Hepatocyte (in vitro differentiated cells): ENCODE results near the gene PDE4D. TPM values are rescaled to one million over a fixed set of nuclear protein-coding genes. Genes with fewer than 3 reads are reported as not detected.

Experiments used
- DNase-seq: peaks from one replicate; pipeline ENCODE4 v3.0.0-alpha.2; 2016; ENCODE audit warnings: low spot score
- H2AFZ ChIP-seq: fragments of 200-600 bp; sonication (generic); 2 replicates; pipeline ENCODE4 v1.6.0; 2016; ENCODE audit warnings: antibody characterized with exemption, mild to moderate bottlenecking
- H3K27ac ChIP-seq: fragments of 200-600 bp; sonication (generic); 2 replicates; pipeline ENCODE4 v1.5.1; 2016; ENCODE audit warnings: mild to moderate bottlenecking
- H3K27me3 ChIP-seq: fragments of 200-600 bp; sonication (generic); 2 replicates; pipeline ENCODE4 v1.6.1; 2016
- H3K36me3 ChIP-seq: fragments of 200-600 bp; sonication (generic); replicated peaks from 2 replicates; pipeline ENCODE4 v1.5.1; 2016; ENCODE audit warnings: low read depth; ENCODE audit not compliant: insufficient read depth
- H3K4me1 ChIP-seq: fragments of 200-600 bp; sonication (generic); 2 replicates; pipeline ENCODE4 v1.5.1; 2016; ENCODE audit warnings: mild to moderate bottlenecking, moderate library complexity; ENCODE audit not compliant: insufficient read depth
- H3K4me2 ChIP-seq: fragments of 200-600 bp; sonication (generic); 2 replicates; pipeline ENCODE4 v1.6.0; 2016
- H3K4me3 ChIP-seq: fragments of 200-600 bp; sonication (generic); 2 replicates; pipeline ENCODE4 v1.5.1; 2016; ENCODE audit warnings: mild to moderate bottlenecking
- H3K79me2 ChIP-seq: fragments of 200-600 bp; sonication (generic); 2 replicates; pipeline ENCODE4 v1.6.0; 2017; ENCODE audit warnings: mild to moderate bottlenecking
- H3K9me2 ChIP-seq: fragments of 200-600 bp; sonication (generic); replicated peaks from 2 replicates; pipeline ENCODE4 v1.6.0; 2017; ENCODE audit warnings: mild to moderate bottlenecking; ENCODE audit not compliant: insufficient read depth
- H3K9me3 ChIP-seq: fragments of 200-600 bp; sonication (generic); 2 replicates; pipeline ENCODE4 v1.5.1; 2016; ENCODE audit warnings: low read depth, mild to moderate bottlenecking
- H4K20me1 ChIP-seq: fragments of 200-600 bp; sonication (generic); 2 replicates; pipeline ENCODE4 v1.6.0; 2016; ENCODE audit warnings: mild to moderate bottlenecking; ENCODE audit not compliant: insufficient read depth, poor library complexity, severe bottlenecking
- EZH2 ChIP-seq: fragments of 200-600 bp; sonication (generic); IDR thresholded peaks from 2 replicates; pipeline ENCODE4 v1.6.1; 2016; ENCODE audit warnings: antibody characterized with exemption, mild to moderate bottlenecking, borderline replicate concordance
- EZH2phosphoT487 ChIP-seq: fragments of 200-600 bp; sonication (generic); IDR thresholded peaks from one replicate; pipeline ENCODE4 v1.6.1; 2018; ENCODE audit warnings: antibody characterized with exemption, mild to moderate bottlenecking, low read depth, moderate library complexity; ENCODE audit not compliant: unreplicated experiment, severe bottlenecking
- WGBS: methylation state at CpG from one replicate; pipeline ENCODE4 v1.1.6; 2016; ENCODE audit warnings: low lambda C conversion rate; ENCODE audit errors: missing lambda C conversion rate; 5-methylcytosine and 5-hydroxymethylcytosine counted together
- polyA plus RNA-seq: library from polyadenylated mRNA; unstranded; fragments of >200 nt; fragmentation: Nextera tagmentation; extraction: Ambion mirVana; gene quantifications from 2 replicates; pipeline ENCODE4 v1.2.1, GENCODE V29; 2016
- total RNA-seq: library from RNA; depleted of rRNA; stranded (reverse); fragments of >200 nt; gene quantifications from 2 replicates; pipeline ENCODE4 v1.2.3, GENCODE V29; 2014
- TF ChIP-seq, protein P1 (sequence below): fragments of 200-600 bp; sonication (generic); IDR thresholded peaks from 2 replicates; pipeline ENCODE4 v1.5.1; 2016; ENCODE audit warnings: antibody characterized with exemption, mild to moderate bottlenecking; ENCODE audit not compliant: poor library complexity

Gene PDE4D
- total and polyA plus RNA-seq, 2 experiments from 2014 or later = 14.5 to 45.2 TPM

DNA sequence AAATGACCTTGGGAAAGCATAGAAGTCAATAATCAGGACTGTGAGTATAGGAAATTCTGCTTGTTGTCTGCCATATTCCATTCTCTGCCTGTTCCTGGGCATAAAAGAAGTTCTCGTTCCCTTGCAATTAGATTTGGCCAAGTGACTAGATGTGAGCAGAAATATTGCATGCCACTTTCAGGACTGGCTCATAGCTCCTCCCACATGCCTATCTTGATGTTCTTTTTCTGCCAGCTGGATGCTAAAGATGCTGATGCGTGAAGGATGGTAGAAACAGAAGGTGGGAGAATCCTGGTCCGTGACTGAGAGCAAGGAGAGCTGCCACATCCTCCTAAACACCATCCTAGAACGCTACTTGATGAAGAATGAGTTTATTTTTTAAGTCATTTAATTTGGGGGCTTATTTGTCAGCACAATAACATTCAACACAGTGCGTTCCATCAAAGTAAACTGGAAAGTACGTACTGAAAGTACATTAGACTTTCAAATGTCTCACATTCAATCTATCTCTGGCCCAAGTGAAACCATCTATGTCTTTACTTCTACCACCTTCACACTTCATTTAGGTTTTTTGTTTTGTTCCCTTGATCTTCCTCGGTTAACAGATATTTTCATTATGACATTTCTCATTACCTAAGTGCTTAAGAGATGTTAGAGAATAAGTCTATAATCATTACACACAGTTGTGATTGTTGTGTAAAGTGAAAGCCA lies 662.1 kb downstream of the PDE4D start:
- Histone ChIP-seq H3K4me3 (no peak overlapping the region), H3K4me1 (no peaks in the 10 kb centered on the region), H3K9me3 (no peaks in the 10 kb centered on the region), H4K20me1 (no peaks in the 10 kb centered on the region), H3K79me2 (peaks cover 2% of the 10 kb centered on the region), H3K4me2 (no peak overlapping the region), H3K27me3 (no peaks in the 10 kb centered on the region), H3K27ac (no peak overlapping the region), H3K36me3 (no peaks in the 10 kb centered on the region), H2AFZ (no peak overlapping the region), H3K9me2 (no peaks in the 10 kb centered on the region)
- 95% methylated on average over 7 of the region's 7 CpGs for WGBS
- DNase-seq = no peak
- TF ChIP-seq, protein P1, sequence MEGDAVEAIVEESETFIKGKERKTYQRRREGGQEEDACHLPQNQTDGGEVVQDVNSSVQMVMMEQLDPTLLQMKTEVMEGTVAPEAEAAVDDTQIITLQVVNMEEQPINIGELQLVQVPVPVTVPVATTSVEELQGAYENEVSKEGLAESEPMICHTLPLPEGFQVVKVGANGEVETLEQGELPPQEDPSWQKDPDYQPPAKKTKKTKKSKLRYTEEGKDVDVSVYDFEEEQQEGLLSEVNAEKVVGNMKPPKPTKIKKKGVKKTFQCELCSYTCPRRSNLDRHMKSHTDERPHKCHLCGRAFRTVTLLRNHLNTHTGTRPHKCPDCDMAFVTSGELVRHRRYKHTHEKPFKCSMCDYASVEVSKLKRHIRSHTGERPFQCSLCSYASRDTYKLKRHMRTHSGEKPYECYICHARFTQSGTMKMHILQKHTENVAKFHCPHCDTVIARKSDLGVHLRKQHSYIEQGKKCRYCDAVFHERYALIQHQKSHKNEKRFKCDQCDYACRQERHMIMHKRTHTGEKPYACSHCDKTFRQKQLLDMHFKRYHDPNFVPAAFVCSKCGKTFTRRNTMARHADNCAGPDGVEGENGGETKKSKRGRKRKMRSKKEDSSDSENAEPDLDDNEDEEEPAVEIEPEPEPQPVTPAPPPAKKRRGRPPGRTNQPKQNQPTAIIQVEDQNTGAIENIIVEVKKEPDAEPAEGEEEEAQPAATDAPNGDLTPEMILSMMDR = no peak
- TF ChIP-seq EZH2 = no peak
- TF ChIP-seq EZH2phosphoT487 = no peak

DNA sequence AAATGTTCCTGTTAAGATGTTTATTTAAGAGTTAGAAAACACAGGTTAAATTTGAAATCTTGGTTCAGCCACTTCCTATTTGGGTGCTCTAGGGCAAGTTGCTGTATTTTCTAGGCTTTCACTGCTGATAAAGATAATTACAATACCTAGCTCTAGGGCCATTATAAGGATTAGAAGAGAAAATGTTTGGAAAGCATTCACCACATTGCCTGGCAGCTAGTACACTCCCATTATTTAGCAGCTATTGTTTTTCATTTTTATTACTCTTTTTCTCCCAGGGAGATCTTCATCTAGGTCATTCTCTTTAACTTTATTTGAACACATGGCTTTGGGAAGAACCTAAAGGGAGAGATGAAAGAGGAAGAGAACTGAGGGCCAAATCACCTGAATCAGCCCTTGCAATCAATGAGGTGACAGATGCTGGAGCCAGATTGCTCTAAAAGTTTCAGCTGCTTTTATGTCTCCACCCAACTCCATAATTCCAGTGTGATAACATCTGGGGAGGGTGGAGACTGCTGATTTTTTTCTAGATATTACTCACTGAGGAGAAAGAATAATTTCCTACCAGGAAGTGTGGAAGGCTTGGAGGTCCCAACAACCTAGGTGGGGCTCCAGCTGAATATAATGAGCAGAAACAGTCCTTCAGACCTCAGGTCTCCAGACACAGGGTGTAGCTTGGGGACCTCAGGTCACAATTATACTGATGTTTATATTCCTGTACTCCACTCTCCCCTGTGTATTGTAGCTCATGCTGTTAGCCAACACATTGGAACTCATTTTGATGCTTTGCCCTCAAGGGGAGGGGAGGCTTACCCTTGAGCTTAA lies 670.6 kb downstream of the PDE4D start:
- H2AFZ ChIP-seq = no peak overlapping the region
- H3K36me3 ChIP-seq = no peaks in the 10 kb centered on the region
- no peaks in the 10 kb centered on the region for H3K27me3 ChIP-seq
- H3K4me2 ChIP-seq = no peak overlapping the region
- H3K27ac ChIP-seq = no peak overlapping the region
- no peaks in the 10 kb centered on the region for H3K4me1 ChIP-seq
- H4K20me1 ChIP-seq = no peaks in the 10 kb centered on the region
- no peaks in the 10 kb centered on the region for H3K9me2 ChIP-seq
- no peak for DNase-seq
- no peaks in the 10 kb centered on the region for H3K79me2 ChIP-seq
- no peak overlapping the region for H3K4me3 ChIP-seq
- peaks cover 6% of the 10 kb centered on the region for H3K9me3 ChIP-seq
- no peak for TF ChIP-seq EZH2phosphoT487
- TF ChIP-seq EZH2 = no peak
- TF ChIP-seq, protein P1 = no peak

DNA sequence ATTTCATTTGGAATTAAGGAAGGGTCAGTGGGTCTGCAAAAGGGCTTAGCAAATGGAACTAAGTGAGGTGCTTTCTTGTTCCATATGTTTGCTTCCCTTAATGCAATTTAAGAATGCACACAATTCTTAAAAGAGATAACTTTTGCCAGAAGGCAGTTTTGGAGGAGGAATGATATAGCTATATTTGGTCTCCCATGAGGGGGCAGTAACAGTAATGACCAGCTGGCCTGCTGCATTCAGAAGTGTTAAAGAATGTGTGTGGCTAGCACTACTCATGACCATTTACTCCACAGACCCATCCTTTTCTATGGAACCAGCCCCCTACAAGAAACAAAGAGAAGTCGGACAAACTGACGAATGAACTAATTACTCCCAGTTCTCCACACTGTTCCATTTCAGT lies 671.8 kb downstream of the PDE4D start:
- H3K4me1 ChIP-seq = no peaks in the 10 kb centered on the region
- H2AFZ ChIP-seq = no peak overlapping the region
- no peaks in the 10 kb centered on the region for H3K9me2 ChIP-seq
- TF ChIP-seq EZH2phosphoT487 = no peak
- no peak for TF ChIP-seq EZH2
- TF ChIP-seq, protein P1 = no peak
- H3K4me3 ChIP-seq = no peak overlapping the region
- H3K79me2 ChIP-seq = no peaks in the 10 kb centered on the region
- H3K4me2 ChIP-seq = no peak overlapping the region
- 100% methylated on average over 2 of the region's 2 CpGs for WGBS
- H3K27me3 ChIP-seq = no peaks in the 10 kb centered on the region
- H3K9me3 ChIP-seq = peaks cover 6% of the 10 kb centered on the region
- DNase-seq = no peak
- H3K27ac ChIP-seq = no peak overlapping the region
- no peaks in the 10 kb centered on the region for H3K36me3 ChIP-seq
- H4K20me1 ChIP-seq = no peaks in the 10 kb centered on the region
